ENCODE measurements around the gene CYP3A4.
"Not testable (repeated sequence)": the region's sequence is repeated elsewhere in the genome, so short reads cannot be mapped to it uniquely, and the experiment has no call there.

Gene CYP3A4

GRCh38 chr7:99730238-99730810 lies 53.7 kb downstream of the CYP3A4 start:
- no peak for FAIRE-seq

GRCh38 chr7:99729486-99730237 lies 54.3 kb downstream of the CYP3A4 start:
- DNase-seq (ENCODE audit: insufficient read length) (no peak), FAIRE-seq (no peak)
- TF ChIP-seq POLR2AphosphoS5 (IDR thresholded peaks at IDR 0.05; ENCODE audit: low read depth, low read length) (no peak), TAF1 (IDR thresholded peaks at IDR 0.05; ENCODE audit: borderline replicate concordance, low read depth, low read length) (no peak), POLR2A (IDR thresholded peaks at IDR 0.05; ENCODE audit: low read depth, low read length) (no peak)

More at GRCh38 chr7:99730238-99730810, 53.7 kb downstream of the CYP3A4 start:
- DNase-seq (ENCODE audit: insufficient read length): no peak
- TF ChIP-seq TAF1 (IDR thresholded peaks at IDR 0.05; ENCODE audit: borderline replicate concordance, low read depth, low read length) (no peak), POLR2A (IDR thresholded peaks at IDR 0.05; ENCODE audit: low read depth, low read length) (no peak), POLR2AphosphoS5 (IDR thresholded peaks at IDR 0.05; ENCODE audit: low read depth, low read length) (no peak)

GRCh38 chr7:99728615-99729014 lies 55.4 kb downstream of the CYP3A4 start:
- FAIRE-seq (no peak), DNase-seq (ENCODE audit: insufficient read length) (no peak)
- TF ChIP-seq POLR2A (IDR thresholded peaks at IDR 0.05; ENCODE audit: low read depth, low read length): no peak
- no peak for TF ChIP-seq TAF1 (IDR thresholded peaks at IDR 0.05; ENCODE audit: borderline replicate concordance, low read depth, low read length)
- TF ChIP-seq POLR2AphosphoS5 (IDR thresholded peaks at IDR 0.05; ENCODE audit: low read depth, low read length): no peak

GRCh38 chr7:99723201-99723600 lies 60.8 kb downstream of the CYP3A4 start:
- not testable (repeated sequence) for FAIRE-seq; DNase-seq (ENCODE audit: insufficient read length)

- no peak for FAIRE-seq
- no peak for DNase-seq (ENCODE audit: insufficient read length)
- no peak for TF ChIP-seq POLR2AphosphoS5 (IDR thresholded peaks at IDR 0.05; ENCODE audit: low read depth, low read length)
- TF ChIP-seq POLR2A (IDR thresholded peaks at IDR 0.05; ENCODE audit: low read depth, low read length): no peak
- no peak for TF ChIP-seq TAF1 (IDR thresholded peaks at IDR 0.05; ENCODE audit: borderline replicate concordance, low read depth, low read length)
Observed at GRCh38 chr7:99720800-99721595, 63.0 kb downstream of the CYP3A4 start.

GRCh38 chr7:99719996-99720769 lies 63.8 kb downstream of the CYP3A4 start:
- no peak for TF ChIP-seq TAF1 (IDR thresholded peaks at IDR 0.05; ENCODE audit: borderline replicate concordance, low read depth, low read length)
- no peak for TF ChIP-seq POLR2A (IDR thresholded peaks at IDR 0.05; ENCODE audit: low read depth, low read length)
- no peak for TF ChIP-seq POLR2AphosphoS5 (IDR thresholded peaks at IDR 0.05; ENCODE audit: low read depth, low read length)
- DNase-seq (ENCODE audit: insufficient read length): no peak
- no peak for FAIRE-seq

GRCh38 chr7:99713995-99714570 lies 69.9 kb downstream of the CYP3A4 start:
- TF ChIP-seq POLR2AphosphoS5 (IDR thresholded peaks at IDR 0.05; ENCODE audit: low read depth, low read length) (no peak), POLR2A (IDR thresholded peaks at IDR 0.05; ENCODE audit: low read depth, low read length) (no peak), TAF1 (IDR thresholded peaks at IDR 0.05; ENCODE audit: borderline replicate concordance, low read depth, low read length) (no peak)
- FAIRE-seq: no peak
- no peak for DNase-seq (ENCODE audit: insufficient read length)

- FAIRE-seq (no peak), DNase-seq (ENCODE audit: insufficient read length) (no peak)
- TF ChIP-seq POLR2AphosphoS5 (IDR thresholded peaks at IDR 0.05; ENCODE audit: low read depth, low read length): no peak
- TF ChIP-seq TAF1 (IDR thresholded peaks at IDR 0.05; ENCODE audit: borderline replicate concordance, low read depth, low read length): no peak
- no peak for TF ChIP-seq POLR2A (IDR thresholded peaks at IDR 0.05; ENCODE audit: low read depth, low read length)
Observed at GRCh38 chr7:99709838-99710578, 74.0 kb downstream of the CYP3A4 start.

GRCh38 chr7:99709260-99709659 lies 74.7 kb downstream of the CYP3A4 start:
- TF ChIP-seq POLR2AphosphoS5 (IDR thresholded peaks at IDR 0.05; ENCODE audit: low read depth, low read length): no peak
- TF ChIP-seq POLR2A (IDR thresholded peaks at IDR 0.05; ENCODE audit: low read depth, low read length): no peak
- no peak for TF ChIP-seq TAF1 (IDR thresholded peaks at IDR 0.05; ENCODE audit: borderline replicate concordance, low read depth, low read length)
- no peak for DNase-seq (ENCODE audit: insufficient read length)
- FAIRE-seq: no peak

- no peak for DNase-seq (ENCODE audit: insufficient read length)
Observed at GRCh38 chr7:99707096-99707495, 76.9 kb downstream of the CYP3A4 start.

More at GRCh38 chr7:99707096-99707495, 76.9 kb downstream of the CYP3A4 start:
- TF ChIP-seq POLR2A (IDR thresholded peaks at IDR 0.05; ENCODE audit: low read depth, low read length): no peak
- TF ChIP-seq POLR2AphosphoS5 (IDR thresholded peaks at IDR 0.05; ENCODE audit: low read depth, low read length): no peak
- no peak for TF ChIP-seq TAF1 (IDR thresholded peaks at IDR 0.05; ENCODE audit: borderline replicate concordance, low read depth, low read length)
- no peak for FAIRE-seq

Data from GM12892 (cell line).